ENCODE data around the gene BRINP2. TPM values are rescaled to one million over a fixed set of nuclear protein-coding genes. Genes with fewer than 3 reads are reported as not detected.

BRINP2 gene
- total RNA-seq, result not detected in 2 replicates

GRCh38 chr1:177170756-177171535, at the start of gene BRINP2:
BRINP2 (plus strand) TSS chr1:177170958; CDS start chr1:177229877, 58,919 bp downstream.
- intact Hi-C loops (cut with micrococcal nuclease), result no loop called here

DNA sequence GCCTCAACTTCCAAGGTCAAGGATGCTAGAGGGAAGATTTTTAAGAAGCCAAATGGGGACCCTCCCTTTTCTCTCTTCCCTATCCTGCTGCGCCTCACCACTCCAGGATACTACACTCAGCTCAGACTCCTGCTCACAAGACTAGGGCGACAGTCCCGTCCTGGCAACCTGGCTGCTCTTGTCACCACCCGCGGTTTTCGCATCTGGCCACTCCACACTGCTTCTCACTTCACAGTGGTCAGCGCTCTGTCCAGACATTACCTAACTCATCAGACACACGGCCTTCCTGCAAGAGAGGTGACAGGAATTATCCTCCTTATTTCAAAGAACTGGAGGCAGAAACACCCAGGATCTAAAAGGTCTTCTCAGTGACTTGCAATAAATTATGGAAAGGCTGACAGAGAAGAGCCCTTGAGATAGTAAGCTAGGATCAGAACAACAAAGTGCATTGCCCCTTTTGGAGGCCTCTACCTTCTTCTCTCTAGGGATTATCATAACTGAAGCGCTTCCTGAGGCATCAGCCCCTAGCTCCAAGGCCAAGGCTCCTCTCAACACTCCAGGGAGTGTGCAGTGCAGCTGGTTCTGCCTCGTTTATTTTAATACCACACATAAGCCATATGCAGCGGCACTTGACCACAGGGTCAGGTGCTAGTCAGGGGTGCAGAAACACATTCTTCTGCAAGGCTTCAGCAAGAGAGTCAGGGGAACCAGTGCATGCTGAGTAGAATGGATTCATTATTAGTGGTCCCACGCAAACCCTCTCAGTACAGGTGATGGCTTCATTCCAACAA, 48.1 kb upstream of the BRINP2 start:
- intact Hi-C loops (cut with micrococcal nuclease), result no loop called here

- intact Hi-C loops (cut with micrococcal nuclease), result no loop called here
Observed at GRCh38 chr1:177124577-177125278, 46.0 kb upstream of the BRINP2 start.

GRCh38 chr1:177126267-177126666, 44.5 kb upstream of the BRINP2 start:
- intact Hi-C loops (cut with micrococcal nuclease), result no loop called here

- intact Hi-C loops (cut with micrococcal nuclease), result no loop called here
Observed at GRCh38 chr1:177128665-177129281, 42.0 kb upstream of the BRINP2 start.

- intact Hi-C loops (cut with micrococcal nuclease), result no loop called here
Observed at GRCh38 chr1:177130451-177130945, 40.3 kb upstream of the BRINP2 start.

DNA sequence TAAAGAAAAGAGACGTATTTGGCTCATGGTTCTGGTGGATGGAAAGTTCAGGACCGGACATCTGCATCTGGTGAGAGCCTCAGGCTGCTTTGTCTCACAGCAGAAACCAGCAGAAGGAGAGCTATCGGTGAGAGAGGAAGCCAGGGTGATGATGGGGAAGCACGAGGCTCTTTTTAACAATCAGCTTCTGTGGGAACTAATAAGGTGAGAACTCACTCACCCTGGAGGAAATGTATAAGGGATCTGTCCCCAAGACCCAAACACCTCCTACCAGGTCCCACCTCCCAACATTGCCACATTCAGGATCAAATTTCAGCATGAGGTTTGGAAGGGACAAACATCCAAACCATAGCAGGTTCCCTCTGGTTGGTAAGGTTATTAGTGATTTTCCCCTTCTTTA, 39.0 kb upstream of the BRINP2 start:
- intact Hi-C loops (cut with micrococcal nuclease), result no loop called here

GRCh38 chr1:177132141-177132540, 38.6 kb upstream of the BRINP2 start:
- intact Hi-C loops (cut with micrococcal nuclease), result no loop called here

- intact Hi-C loops (cut with micrococcal nuclease), result no loop called here
Observed at GRCh38 chr1:177133977-177134538, 36.7 kb upstream of the BRINP2 start.

GRCh38 chr1:177135250-177135649, 35.5 kb upstream of the BRINP2 start:
- intact Hi-C loops (cut with micrococcal nuclease), result no loop called here

GRCh38 chr1:177137814-177138213, 32.9 kb upstream of the BRINP2 start:
- intact Hi-C loops (cut with micrococcal nuclease), result no loop called here

GRCh38 chr1:177138347-177138746, 32.4 kb upstream of the BRINP2 start:
- intact Hi-C loops (cut with micrococcal nuclease), result no loop called here

- intact Hi-C loops (cut with micrococcal nuclease), result no loop called here
Observed at GRCh38 chr1:177142010-177142409, 28.7 kb upstream of the BRINP2 start.

- intact Hi-C loops (cut with micrococcal nuclease), result no loop called here
Observed at GRCh38 chr1:177142791-177143271, 27.9 kb upstream of the BRINP2 start.

DNA sequence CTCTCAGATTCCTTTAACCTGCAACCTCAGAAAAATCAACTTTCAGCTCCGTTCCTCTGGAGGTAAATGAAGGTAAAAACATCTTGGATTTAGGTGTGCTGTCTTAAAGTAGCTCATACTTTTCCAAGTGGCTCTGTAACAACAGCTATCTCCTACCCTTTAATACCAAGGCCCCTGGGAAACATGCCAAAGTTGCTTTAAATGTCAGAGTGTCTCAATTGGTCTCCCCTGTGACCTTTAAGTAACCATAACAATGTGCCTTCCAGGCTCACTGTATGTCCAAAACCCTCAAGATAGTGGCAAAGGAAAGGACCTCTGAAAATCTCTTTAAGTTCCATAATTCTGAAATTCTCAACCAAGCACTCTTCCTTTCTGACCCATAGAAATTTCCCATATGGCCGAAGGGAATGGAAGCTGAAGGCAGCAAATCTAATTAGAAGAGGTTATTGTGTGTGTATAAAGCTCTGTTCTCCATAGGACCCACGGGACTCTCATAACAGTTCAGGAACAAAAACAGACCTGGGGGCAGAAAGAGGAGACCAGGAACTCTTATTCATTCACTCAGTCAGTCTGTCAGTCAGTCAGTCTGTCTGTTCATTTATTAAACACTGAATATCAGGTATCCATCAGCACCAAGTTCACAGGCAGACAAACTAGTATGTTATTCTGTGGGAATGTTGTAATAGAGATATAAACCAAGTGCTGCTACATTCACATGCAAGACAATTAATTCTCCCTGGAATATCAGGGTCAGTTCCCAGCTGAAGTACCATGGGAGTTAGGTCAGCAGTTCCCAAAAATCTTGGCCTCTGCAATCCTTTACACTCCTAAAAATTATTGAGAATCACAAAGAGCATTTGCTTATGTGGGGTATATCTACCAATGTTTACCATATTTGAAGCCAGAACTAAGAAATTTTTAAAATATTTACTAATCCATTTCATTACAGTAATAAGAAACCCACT, 25.4 kb upstream of the BRINP2 start:
- intact Hi-C loops (cut with micrococcal nuclease), result no loop called here

- intact Hi-C loops (cut with micrococcal nuclease), result no loop called here
Observed at GRCh38 chr1:177146499-177146898, 24.3 kb upstream of the BRINP2 start.

GRCh38 chr1:177162243-177162642, 8.5 kb upstream of the BRINP2 start:
- intact Hi-C loops (cut with micrococcal nuclease), result no loop called here

DNA sequence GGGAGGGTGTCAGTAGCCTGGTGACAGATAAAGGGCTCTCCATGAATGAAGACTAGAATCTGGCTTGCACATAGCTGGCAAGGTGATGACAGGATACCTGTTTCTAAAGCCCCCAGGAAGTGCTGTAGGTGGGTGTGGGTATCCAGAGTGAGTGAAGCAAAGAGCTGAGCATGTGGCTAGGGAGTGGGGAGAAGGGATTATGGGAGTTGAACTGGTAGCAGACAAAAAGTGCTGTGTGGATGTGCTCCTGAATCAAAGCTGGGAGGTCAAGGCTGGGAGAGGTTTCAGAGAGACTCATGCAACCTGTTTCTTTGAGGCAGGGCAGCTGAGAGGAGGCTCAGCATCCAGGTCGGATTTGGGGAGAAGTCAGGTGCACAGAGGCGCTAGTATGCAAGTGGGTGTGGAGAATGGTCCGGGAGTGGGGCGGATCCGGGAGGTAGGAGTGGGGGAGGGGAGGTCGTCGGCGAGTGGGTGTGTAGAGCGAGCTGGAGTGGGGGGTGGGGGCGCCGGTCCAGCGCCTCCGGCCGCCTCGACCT, 6.8 kb upstream of the BRINP2 start:
- intact Hi-C loops (cut with micrococcal nuclease), result no loop called here

GRCh38 chr1:177164380-177165068, 6.2 kb upstream of the BRINP2 start, which contains the start of gene ASTN1:
ASTN1 (minus strand) TSS chr1:177164712; CDS start chr1:177164676, 36 bp downstream.
- intact Hi-C loops (cut with micrococcal nuclease), result no loop called here
